HL-60/S4 treated with retinoic acid at 250 ng/mL for 4 days and 3 days (cell line): ENCODE data around the gene SLC2A11.

Source experiments
- in situ Hi-C: fragments of 300-500 bp; cut with MboI; formaldehyde crosslinking; loops from 2 replicates; pipeline ENCODE4 v1.7.0; 2022; ENCODE audit warnings: low sequenced_read_pairs

Gene SLC2A11

DNA sequence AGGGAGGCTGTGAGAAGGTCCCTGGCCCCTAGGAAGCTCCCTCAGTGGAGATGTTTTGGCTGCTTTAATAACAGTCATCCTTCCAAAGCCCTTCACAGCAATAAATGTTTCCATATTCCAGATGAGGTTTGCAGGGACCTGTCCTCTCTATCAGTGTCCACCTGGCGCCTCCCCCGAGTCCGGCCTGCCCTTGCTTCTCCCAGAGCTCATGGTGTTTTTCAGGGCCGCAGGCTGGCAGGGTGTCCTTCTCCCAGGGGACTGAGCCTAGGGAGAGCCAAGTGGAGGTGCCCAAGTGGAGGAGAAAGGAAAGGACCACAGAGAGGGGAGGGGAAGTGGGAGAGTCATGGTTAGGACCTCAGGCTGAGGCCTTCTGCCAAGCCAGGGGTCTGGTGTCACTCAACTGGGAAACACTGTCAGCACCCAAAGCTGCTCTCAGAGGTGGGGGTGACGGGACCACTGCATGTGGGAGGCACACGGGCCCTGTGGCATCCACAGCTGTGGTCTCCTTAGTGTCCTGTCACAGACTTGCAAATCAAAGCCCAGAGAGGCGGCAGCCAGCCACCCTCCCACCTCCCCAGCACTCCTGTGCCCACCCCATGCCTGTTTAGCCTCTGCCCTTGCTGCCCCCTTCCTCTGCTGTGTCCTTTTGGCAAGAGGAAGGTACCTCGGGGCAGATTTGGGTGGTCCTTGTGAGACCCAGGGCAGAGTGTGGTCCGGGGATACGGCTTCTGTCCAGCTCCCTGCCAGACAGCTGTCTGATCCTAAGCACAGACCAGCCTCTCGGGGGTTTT, 25.3 kb upstream of the SLC2A11 start:
- in situ Hi-C loops: no loop called here

DNA sequence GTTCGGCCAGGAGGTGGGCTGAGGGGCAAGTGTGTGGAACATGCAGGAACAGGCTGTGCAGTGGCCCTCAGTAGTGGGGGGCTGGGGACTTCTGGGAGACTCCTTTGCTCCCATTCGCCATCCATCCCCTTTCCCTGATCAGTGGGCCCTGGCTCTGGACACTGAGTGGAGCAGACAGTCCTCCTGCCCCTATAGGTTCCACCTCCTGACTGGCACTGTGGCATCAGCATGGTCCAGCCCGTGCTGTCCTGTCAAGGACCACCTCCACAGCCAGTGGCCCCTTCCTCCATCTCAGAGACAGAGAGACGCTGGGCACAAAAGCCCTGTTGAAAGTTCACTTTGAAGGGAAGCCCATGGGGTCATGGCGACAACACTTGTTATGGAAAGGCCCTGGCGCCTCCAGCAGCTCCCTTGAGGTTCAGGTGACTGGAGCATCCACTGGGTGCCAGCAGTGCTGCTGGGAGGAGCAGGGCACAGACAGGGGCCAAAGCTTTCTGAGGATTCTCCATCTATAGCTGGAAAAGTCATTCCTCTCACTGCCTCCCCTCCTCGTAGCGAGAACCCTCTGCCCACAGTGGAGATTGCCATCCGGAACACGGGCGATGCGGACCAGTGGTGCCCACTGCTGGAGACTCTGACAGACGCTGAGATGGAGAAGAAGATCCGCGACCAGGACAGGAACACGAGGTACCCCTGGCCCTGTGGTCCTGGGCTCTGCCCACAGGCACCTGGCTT, 24.5 kb upstream of the SLC2A11 start:
- in situ Hi-C loops: no loop called here

DNA sequence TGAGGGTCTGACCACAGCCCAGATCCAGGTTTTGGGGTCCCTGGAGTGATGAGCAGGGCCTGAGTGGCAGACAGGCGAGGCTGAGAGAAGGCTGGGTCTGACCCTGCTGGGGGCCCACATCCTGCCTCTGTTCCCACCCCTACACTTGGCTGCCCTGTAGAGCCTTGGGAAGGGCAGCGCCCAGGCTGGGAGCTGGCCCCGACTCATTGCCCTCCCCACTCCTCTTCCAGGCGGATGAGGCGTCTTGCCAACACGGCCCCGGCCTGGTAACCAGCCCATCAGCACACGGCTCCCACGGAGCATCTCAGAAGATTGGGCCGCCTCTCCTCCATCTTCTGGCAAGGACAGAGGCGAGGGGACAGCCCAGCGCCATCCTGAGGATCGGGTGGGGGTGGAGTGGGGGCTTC, 23.8 kb upstream of the SLC2A11 start:
- in situ Hi-C loops: no loop called here

DNA sequence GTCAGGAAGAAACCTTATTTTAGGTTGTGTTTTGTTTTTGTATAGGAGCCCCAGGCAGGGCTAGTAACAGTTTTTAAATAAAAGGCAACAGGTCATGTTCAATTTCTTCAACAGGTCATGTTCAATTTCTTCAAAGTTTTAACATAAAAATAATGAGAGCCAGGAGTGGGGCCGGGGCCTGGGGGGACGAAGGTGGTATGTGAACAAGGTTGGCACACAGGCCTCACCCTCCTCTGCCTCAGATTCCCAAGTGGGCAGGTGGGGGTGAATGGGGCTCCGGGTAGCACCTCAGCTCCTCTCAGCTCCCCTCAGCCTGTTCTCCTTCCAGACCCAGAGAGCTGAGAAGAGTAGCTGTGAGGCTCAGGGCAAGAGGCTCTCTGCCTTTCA, 23.3 kb upstream of the SLC2A11 start:
- in situ Hi-C loops: no loop called here

DNA sequence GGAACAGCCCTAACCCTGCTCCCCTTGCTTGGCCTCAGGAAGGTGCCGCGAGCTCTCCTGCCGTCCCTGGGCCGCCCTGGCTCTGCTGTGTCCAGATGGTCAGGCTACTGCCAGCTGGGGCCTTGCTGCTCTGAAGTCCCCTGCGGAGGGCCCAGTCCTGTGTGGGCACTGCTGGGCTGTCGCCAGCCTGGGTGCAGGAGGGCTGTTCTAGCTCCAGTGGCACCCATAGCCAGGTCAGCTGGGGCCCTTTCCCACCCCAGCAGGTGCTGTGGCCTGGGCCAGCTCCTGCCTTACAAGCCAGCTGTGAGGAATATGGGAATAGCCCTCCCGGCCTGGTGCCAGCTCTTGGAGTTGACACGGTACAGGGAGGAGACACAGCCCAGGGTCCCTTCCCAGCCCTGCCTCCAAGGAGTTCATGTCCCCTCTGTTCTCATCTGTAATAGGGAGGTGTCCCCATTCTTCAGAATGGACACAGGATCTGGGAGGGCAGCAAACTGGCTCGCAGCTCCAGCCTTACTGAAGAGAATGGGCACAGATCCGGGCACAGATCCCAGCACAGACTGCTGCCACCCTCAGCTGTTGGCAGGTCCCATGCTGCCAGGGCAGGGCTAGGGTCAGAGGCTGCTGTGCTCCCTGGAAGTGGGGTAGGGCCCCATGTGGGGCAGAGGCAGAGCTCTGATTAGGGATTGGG, 22.7 kb upstream of the SLC2A11 start:
- in situ Hi-C loops: no loop called here

DNA sequence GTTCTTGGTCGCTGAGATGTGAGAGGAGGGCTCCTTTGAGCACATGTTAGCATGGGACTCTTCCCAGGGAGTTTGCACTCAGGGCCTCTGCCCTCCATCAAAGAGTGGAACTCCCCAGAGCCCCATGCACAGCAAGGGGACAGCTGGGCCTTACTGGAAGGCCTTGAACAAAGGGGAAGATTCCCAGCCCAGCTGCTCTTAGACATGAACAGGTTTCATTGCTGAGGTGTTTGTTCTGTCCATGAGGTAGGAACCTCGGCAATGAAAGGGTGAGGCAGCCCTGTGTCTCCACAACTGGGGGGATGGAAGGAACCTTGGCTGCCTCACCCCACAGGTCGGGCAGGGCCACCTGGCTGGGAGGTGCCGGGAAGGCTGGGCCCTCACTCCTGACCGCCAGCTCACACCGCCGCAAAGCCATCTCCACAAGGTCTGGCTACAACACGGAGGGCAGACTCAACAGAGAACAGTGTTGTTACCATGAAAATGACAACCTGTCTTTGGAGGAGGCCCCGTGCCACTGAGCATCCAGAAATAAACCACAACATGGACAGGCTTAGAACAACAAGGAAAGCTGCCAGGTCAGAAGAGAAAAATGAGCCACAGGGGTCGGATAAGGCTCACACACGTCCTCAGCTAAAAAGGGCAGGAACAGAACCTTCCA, 22.1 kb upstream of the SLC2A11 start:
- in situ Hi-C loops: no loop called here

DNA sequence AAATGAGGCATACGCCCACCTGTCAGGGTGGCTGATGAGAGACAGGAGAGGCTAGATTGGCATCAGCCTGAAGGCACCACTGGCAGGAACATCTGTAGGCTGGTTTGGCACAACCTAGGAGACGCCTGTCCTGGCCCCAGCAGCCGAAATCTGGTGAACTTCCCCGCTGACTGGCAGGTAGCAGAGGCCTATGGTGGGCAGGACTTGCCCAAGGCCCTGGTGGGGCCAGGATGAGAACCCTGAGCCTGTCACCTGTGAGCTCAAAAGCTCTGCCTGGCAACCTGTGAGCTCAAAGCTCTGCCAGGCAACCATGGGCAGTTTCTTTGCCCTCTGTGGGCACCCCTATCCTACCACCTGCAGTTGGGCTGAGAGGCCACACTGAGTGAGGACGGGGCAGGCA, 21.4 kb upstream of the SLC2A11 start:
- in situ Hi-C loops: no loop called here

DNA sequence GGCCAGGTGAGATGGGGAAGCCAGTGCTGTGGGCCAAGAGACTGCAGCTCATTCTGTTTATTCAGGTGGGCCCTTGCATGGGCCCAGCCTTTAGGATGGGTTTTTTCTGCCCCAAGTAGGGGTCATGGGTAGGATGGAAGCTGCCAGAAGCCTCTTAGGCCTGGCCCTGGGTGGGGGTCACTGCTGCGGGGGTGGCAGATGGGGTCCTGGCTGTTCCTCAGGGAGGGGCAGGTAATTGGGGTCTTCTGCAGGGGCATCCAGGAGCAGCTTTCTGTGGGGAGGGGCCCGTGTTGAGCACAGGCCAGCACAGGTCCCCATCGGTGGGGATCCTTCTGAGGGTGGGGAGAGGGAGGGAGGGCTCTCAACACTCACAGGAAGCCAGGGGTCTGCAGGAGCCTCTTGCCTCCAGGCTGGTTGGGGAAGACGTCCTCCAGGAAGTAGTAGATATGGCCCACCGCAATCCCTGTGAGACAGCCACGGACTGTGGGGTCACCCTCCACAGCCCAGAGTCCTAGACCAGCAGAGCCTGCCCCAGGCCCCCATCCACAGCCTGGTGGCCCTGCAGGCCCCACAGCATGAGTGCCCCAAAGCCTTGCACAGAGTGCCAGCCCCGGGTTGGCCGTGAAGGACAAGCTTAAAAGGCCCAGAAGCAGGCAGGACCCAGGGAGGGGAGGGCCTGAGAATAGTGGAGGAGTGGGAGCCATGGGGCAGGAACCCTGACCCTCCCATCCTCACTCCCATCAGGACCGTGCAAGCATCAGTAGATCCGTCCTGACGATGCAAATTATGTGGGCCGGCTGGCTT, 20.8 kb upstream of the SLC2A11 start:
- in situ Hi-C loops: no loop called here

DNA sequence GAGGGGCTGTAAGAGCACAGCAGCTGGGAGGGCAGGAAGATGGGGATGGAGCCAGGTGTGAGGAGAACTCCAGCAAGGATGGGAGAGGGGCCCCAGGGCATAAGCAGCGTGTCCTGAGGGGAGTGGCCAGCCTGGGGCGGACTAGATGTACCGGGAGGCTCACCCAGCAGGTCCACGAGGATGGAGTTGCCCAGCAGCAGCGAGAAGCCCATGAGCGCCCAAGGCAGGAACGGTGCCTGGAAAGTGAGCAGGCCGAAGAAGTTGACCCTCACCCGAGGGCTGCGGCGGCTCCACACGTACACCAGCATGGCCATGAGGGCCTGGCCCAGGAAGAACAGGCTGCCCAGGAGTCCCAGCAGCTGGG, 20.2 kb upstream of the SLC2A11 start:
- in situ Hi-C loops: no loop called here

DNA sequence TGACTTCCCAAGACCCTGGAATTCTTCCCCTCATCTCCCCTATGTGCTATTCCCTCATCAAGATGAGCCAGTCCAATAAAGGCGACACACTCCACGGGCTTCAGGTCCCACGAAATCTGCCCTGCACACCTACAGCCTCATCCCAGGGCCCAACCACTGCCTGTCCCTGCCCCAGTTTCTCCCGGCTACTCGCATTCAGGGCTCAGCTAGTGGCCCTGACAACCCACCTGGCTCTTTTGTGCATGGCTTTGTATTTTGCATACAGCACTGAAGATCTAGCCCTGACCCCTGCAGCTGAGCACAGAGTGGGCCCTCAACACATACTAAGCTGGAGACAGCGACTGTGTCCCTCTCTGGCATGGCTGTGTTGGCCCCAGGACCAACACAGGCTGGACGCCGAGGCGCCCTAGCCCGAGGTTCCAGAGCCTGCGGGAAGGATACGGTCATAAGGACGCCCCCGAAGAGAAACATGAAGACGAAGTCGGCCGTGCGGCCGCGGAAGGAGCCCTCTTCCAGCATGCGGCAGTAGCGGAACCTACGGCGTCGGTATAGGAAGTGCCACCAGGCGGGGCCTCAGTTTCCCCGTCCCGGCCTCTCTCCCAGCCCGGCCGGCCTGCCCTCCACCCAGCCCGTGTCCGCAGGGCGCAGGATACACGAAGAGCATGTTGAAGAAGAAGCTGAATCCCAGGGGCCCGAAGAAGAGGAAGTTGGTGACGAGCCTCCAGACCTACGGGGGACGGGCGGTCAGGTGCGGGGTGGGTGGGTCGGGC, 19.6 kb upstream of the SLC2A11 start:
- in situ Hi-C loops: no loop called here

DNA sequence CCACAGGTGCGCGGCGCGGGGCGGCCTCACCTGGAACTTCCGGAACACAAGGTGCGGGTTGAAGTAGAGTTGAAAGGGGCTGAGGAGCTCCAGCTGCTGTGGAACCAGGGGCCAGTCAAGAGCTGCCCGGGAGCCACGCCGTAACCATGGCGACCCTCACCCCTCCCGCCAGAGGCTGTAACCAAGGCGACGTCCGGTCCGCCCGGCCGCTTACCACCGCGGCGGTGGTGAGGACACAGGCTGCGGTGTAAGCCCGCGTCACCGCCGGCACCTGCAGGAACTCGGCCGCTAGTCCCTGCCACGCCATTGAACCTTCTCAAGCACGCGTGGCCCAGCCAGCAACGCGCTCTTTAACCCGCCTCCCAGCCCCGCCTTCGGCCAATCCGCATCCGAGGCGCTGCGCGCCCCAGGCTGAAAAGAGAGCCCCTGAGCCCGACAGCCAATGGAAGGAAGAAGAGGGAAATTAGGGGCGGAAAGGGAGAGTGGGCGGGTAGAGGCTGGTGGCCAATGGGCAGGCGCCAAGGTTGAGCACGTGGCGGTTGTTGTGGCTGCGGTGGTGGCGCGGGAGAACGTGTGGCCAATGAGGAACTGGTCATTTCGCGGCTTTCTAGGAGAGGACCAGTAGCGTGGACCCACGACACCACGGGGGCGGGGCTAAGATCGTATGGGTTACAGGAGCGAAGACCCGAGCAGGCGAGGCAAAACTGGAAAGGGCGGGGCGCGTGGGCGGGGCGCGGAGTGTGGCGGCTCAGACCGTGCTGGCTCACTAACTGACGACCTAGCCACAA, 18.8 kb upstream of the SLC2A11 start, which contains the start of gene DERL3:
TSS of gene DERL3 (minus strand) at position 326 of the 788 bp plus-strand sequence. CDS start at position 307, 19 bp downstream.
- in situ Hi-C loops: no loop called here

DNA sequence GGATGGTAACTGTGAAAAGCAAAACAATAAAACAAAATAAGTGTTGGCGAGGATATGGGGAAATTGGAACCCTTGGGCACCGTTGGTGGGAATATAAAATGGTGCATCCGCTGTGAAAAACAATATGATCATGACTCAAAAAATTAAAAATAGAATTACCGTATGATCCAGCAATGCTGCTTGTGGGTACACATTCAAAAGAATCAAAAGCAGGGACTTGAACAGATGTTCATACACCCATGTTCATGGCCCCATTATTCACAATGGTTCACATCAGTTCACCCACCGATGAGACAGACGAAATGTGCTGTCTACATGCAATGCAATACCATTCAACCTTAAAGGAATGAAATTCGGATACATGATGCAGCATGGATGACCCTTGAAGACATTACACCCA, 17.6 kb upstream of the SLC2A11 start:
- in situ Hi-C loops: no loop called here

DNA sequence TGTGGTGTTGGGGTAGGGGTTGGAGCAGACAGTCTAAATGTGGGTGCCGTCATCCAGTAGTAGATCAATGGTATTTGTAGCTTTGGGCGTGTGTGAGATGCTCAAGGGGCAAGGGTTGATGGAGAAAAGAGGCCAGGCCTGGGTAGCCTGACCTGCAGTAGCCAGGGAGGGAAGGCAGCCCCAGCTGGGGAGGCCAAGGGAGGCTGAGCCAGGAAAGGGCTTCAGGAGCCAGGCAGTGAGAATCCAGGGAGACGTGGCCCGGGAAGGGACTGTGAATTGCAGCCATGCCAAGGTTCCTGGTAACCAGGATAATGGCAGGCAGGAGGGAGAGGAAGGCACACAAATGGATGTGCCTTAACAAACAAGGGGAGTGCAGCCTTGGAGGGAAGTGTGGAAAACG, 16.4 kb upstream of the SLC2A11 start:
- in situ Hi-C loops: no loop called here

DNA sequence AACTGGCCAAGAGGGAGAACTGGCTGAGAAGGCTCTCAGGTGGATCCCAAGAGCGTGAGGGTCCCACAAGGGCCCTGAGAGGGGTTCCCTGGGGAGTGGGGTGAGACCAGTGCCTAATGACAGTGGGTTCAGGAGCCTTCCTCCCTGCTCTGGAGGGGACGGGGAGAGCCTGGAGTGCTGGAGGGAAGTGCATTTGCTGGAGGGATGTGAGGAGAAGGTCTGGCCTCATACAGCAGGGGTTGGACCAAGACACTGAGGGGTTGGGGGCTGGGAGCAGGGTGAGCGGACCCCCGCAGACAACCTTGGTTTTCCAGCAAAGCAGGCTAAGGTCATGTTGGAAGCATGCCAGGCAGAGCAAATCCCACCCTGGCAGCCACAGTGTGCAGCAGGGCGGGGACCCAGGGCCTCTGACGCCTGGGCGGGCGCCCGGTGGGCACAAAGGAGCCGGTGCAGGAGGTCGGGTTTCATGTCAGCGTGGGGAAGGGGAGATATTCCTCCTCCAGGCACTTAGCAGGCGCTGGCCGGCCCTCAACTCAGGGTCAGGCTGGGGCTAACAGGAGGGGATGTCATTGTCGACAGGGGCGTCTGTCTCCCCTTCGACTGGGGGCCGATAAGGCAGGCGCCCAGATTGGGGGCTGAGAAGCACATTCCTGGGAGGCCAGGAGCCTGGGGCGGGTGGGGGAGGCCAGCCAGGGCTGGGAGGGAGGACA, 15.8 kb upstream of the SLC2A11 start:
- in situ Hi-C loops: no loop called here

DNA sequence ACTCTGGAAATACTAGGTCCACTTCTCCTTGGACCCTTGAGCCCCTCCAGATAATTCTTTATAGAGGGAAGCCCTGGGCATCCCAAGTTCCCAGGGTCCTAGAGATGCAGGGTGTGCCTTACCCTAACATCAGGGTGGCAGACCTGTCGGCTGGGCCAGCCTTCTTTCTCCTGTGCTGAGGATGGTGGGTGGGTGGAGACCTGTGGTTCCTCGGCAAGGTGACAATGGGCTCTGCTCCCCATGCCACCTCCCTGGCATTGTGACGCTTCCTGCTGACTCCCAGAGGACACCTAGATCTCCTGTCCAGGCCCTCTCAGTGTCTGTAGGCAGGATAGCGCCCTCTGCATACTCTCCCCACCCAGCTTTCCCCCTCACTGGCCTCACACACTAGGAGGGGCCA, 15.1 kb upstream of the SLC2A11 start:
- in situ Hi-C loops: no loop called here

DNA sequence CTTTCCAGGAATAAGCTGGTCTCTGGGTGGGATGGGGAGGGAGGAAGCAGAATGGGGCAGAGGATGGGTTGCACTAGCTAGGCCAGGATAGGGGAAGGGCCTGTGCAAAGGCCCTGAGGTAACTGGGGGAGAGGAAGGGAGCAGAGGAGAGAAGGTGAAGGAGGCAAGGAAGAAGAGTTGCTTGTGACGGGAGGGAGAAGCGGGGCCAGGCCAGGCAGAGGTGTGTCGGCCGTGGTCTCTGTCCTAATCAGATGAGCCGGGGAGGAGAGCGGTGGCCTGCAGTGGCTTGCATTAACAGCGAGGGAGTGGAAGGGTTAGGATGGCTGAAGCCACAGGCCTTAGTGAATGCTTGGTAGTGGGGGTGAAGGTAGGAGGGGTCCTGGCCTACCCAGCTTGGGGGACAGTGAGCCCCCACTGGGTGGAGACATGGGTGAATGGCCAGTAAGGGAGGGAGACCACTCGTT, 12.9 kb upstream of the SLC2A11 start:
- in situ Hi-C loops: no loop called here

DNA sequence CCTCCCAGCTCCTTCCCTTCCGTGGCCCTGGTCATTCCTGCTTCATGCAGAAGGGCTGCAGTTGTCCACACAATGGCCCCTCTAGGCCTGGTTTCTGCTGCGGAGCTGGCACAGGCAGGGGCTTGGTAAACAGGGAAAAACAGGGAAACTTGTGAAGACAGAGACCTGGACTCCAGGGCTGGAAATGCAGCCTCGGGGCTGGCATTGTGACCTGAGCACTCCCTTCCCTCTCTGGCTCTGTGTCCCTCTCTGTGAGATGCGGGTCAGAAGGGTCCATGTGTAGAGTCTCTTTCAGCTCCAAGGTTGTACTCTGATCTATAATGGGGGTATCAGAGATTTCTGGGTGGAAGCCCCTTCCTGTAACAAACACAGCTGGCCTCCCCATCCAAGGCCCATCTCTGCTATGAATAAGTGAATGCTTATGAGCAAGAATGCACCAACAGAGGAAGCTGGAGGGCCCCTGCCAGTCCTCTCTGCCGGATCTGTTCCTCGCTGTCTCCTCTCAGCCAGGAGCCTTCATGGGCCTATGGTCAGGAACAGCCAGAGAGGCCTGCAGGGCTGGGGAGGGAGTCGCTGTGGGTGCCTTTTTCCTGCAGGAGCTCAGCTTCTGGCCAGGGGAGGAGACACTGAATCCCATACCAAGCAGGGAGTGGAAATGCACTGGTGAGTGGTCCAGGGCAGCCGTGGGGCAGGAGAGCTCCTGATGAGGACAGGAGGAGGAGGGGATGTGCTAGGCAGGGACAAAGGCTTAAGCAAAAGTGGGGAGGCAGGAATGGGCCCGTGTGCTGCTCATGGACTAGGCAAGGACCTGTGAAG, 12.2 kb upstream of the SLC2A11 start:
- in situ Hi-C loops: no loop called here
